H1 (cell line): ENCODE data around the gene DYSF. TPM values are rescaled to one million over a fixed set of nuclear protein-coding genes. Genes with fewer than 3 reads are reported as not detected.
A peak's percentile ranks its signal among the peaks of the same experiment; 100 is the strongest.

Experiments
- CTCF ChIA-PET: fragments of 300-600 bp; sonication (Branson Sonifier 250); formaldehyde crosslinking; loops from one replicate; lab custom pipeline; 2021; ENCODE audit not compliant: partially characterized antibody; lab: Charles Lee
- POLR2A ChIA-PET: fragments of 300-600 bp; sonication (Branson Sonifier 250); formaldehyde crosslinking; loops from one replicate; lab custom pipeline; 2021; ENCODE audit warnings: inconsistent platforms; ENCODE audit not compliant: partially characterized antibody; lab: Charles Lee
- DNase-seq, 2 experiments: peaks; one replicate each; pipeline versions ENCODE4 v3.0.0 to v3.0.0-alpha.2; 2010 to 2022; ENCODE audit warnings: low spot score in 2 of 2, low read depth in 1 of 2, mixed read lengths in 1 of 2
- FAIRE-seq: peaks from 2 replicates; lab custom pipeline; 2011; peaks lifted over from hg19 to GRCh38; lab: Jason Lieb, UNC
- H2AFZ ChIP-seq: 2 replicates; pipeline ENCODE4 v1.8.1; 2012; ENCODE audit warnings: low read length, inconsistent platforms
- H2AK5ac ChIP-seq: 2 replicates; pipeline ENCODE4 v1.6.1; 2013; ENCODE audit warnings: low read depth, low read length
- H2BK120ac ChIP-seq: replicated peaks from 2 replicates; pipeline ENCODE3; 2013; ENCODE audit warnings: low read depth, low read length, inconsistent platforms
- H2BK12ac ChIP-seq: 2 replicates; pipeline ENCODE4 v1.6.1; 2013; ENCODE audit warnings: low read depth, low read length
- H2BK15ac ChIP-seq: 2 replicates; pipeline ENCODE4 v1.6.1; 2013; ENCODE audit warnings: low read length
- H2BK20ac ChIP-seq: 2 replicates; pipeline ENCODE4 v1.6.1; 2013; ENCODE audit warnings: low read length
- H2BK5ac ChIP-seq: 2 replicates; pipeline ENCODE4 v1.6.1; 2013; ENCODE audit warnings: low read depth, low read length
- H3K14ac ChIP-seq: 2 replicates; pipeline ENCODE4 v1.6.1; 2013; ENCODE audit warnings: inconsistent platforms; ENCODE audit not compliant: insufficient read length
- H3K18ac ChIP-seq: 2 replicates; pipeline ENCODE4 v1.6.1; 2013; ENCODE audit warnings: low read length; ENCODE audit errors: extremely low read depth
- H3K23ac ChIP-seq: 2 replicates; pipeline ENCODE4 v1.6.1; 2013; ENCODE audit warnings: inconsistent platforms; ENCODE audit not compliant: insufficient read length
- H3K23me2 ChIP-seq: 2 replicates; pipeline ENCODE4 v1.6.1; 2013; ENCODE audit warnings: low read depth, low read length
- H3K27ac ChIP-seq: 2 replicates; pipeline ENCODE4 v1.6.1; 2011; ENCODE audit warnings: low read depth, low read length, inconsistent platforms
- H3K27me3 ChIP-seq, 4 experiments: replicated peaks in 1 of 4; 1 replicate in 1 of 4; 2 replicates in 3 of 4; pipeline versions ENCODE4 v1.6.1 to v1.8.1; 2011 to 2013; ENCODE audit warnings: low read length in 3 of 4, mild to moderate bottlenecking in 3 of 4, inconsistent platforms in 2 of 4, mixed read lengths in 2 of 4, moderate library complexity in 1 of 4; ENCODE audit not compliant: control insufficient read depth in 3 of 4, insufficient read depth in 3 of 4; ENCODE audit errors: extremely low read depth in 1 of 4
- H3K36me3 ChIP-seq, 4 experiments: 2 replicates each; pipeline versions ENCODE4 v1.6.1 to v1.8.1; 2011 to 2013; ENCODE audit warnings: mild to moderate bottlenecking in 4 of 4, low read length in 3 of 4, moderate library complexity in 2 of 4, control low read depth in 1 of 4, inconsistent platforms in 1 of 4; ENCODE audit not compliant: insufficient read depth in 4 of 4, control insufficient read depth in 2 of 4
- H3K4ac ChIP-seq: replicated peaks from 2 replicates; pipeline ENCODE3; 2013; ENCODE audit warnings: low read length, low read depth, mixed read lengths, inconsistent platforms; ENCODE audit not compliant: insufficient read length
- H3K4me1 ChIP-seq, 4 experiments: replicated peaks in 1 of 4; 1 replicate in 1 of 4; 2 replicates in 3 of 4; pipeline versions ENCODE4 v1.6.1 to v1.8.1; 2011 to 2013; ENCODE audit warnings: low read length in 3 of 4, inconsistent platforms in 2 of 4, mixed read lengths in 1 of 4; ENCODE audit not compliant: insufficient read depth in 4 of 4, control insufficient read depth in 3 of 4
- H3K4me2 ChIP-seq, 2 experiments: 2 replicates each; pipeline versions ENCODE4 v1.6.1 to v1.8.1; 2011 to 2013; ENCODE audit warnings: low read depth in 2 of 2, low read length in 2 of 2, control low read depth in 1 of 2, inconsistent platforms in 1 of 2, mild to moderate bottlenecking in 1 of 2; ENCODE audit not compliant: insufficient read depth in 1 of 2
- H3K4me3 ChIP-seq, 4 experiments: fragments of 200-600, 300-600 bp in 1 of 4; sonication (generic), shearing (Covaris generic), sonication (Bioruptor Twin) in 1 of 4; 2 replicates each; pipeline versions ENCODE4 v1.5.1 to v1.8.1; 2011 to 2016; ENCODE audit warnings: low read length in 4 of 4, low read depth in 3 of 4, control low read depth in 2 of 4, inconsistent platforms in 2 of 4, mild to moderate bottlenecking in 2 of 4, mixed read lengths in 1 of 4, moderate library complexity in 1 of 4; ENCODE audit not compliant: insufficient read depth in 2 of 4; ENCODE audit errors: extremely low read depth in 1 of 4
- H3K56ac ChIP-seq: replicated peaks from 2 replicates; pipeline ENCODE3; 2013; ENCODE audit warnings: low read depth, mild to moderate bottlenecking, mixed read lengths, low read length, inconsistent platforms; ENCODE audit not compliant: insufficient read length
- H3K79me1 ChIP-seq: 2 replicates; pipeline ENCODE4 v1.6.1; 2013; ENCODE audit warnings: low read depth, low read length, control low read depth
- H3K79me2 ChIP-seq, 2 experiments: 2 replicates each; pipeline versions ENCODE4 v1.6.1 to v1.8.1; 2012 to 2013; ENCODE audit warnings: low read length in 2 of 2, mild to moderate bottlenecking in 2 of 2, inconsistent platforms in 1 of 2; ENCODE audit not compliant: insufficient read depth in 2 of 2, control insufficient read depth in 1 of 2
- H3K9ac ChIP-seq, 4 experiments: replicated peaks in 1 of 4; 1 replicate in 1 of 4; 2 replicates in 3 of 4; pipeline versions ENCODE4 v1.6.1 to v1.8.1; 2011 to 2013; ENCODE audit warnings: low read depth in 3 of 4, low read length in 3 of 4, control low read depth in 2 of 4, mild to moderate bottlenecking in 2 of 4, moderate library complexity in 2 of 4, inconsistent platforms in 1 of 4; ENCODE audit errors: extremely low read depth in 1 of 4
- H3K9me3 ChIP-seq, 2 experiments: 2 replicates each; pipeline versions ENCODE4 v1.6.1 to v1.8.1; 2012 to 2013; ENCODE audit warnings: mild to moderate bottlenecking in 2 of 2, moderate library complexity in 2 of 2, control low read depth in 1 of 2, inconsistent platforms in 1 of 2, low read depth in 1 of 2, low read length in 1 of 2, mixed read lengths in 1 of 2; ENCODE audit not compliant: insufficient read depth in 2 of 2
- H4K20me1 ChIP-seq, 2 experiments: replicated peaks in 1 of 2; 2 replicates each; pipeline versions ENCODE3 to v1.8.1; 2011 to 2013; ENCODE audit warnings: inconsistent platforms in 2 of 2, low read length in 2 of 2, mild to moderate bottlenecking in 1 of 2; ENCODE audit not compliant: insufficient read depth in 2 of 2, control insufficient read depth in 1 of 2
- H4K5ac ChIP-seq: 2 replicates; pipeline ENCODE4 v1.6.1; 2013; ENCODE audit warnings: low read length, low read depth, mixed read lengths, inconsistent platforms; ENCODE audit not compliant: insufficient read length
- H4K8ac ChIP-seq: 2 replicates; pipeline ENCODE4 v1.8.0; 2013; ENCODE audit warnings: mild to moderate bottlenecking, moderate library complexity, low read length, inconsistent platforms; ENCODE audit not compliant: insufficient read depth; ENCODE audit errors: extremely low read depth
- H4K91ac ChIP-seq: replicated peaks from 2 replicates; pipeline ENCODE3; 2013; ENCODE audit warnings: low read length, mixed read lengths, inconsistent platforms; ENCODE audit not compliant: insufficient read length
- CBX5 ChIP-seq: fragments of 300-800, 300-1000 bp; sonication (generic); IDR thresholded peaks from 2 replicates; pipeline ENCODE4 v1.7.1; 2016; ENCODE audit warnings: antibody characterized with exemption, low read length, low read depth
- CHD1 ChIP-seq: IDR thresholded peaks from 2 replicates; pipeline ENCODE4 v1.6.1; 2012; ENCODE audit warnings: low read depth, low read length, improper control_type of control experiment
- CREB1 ChIP-seq: IDR thresholded peaks from 2 replicates; pipeline ENCODE4 v1.6.1; 2012; ENCODE audit warnings: inconsistent platforms
- EZH2 ChIP-seq: fragments of 200-600 bp; sonication (generic); IDR thresholded peaks from 2 replicates; pipeline ENCODE4 v1.7.1; 2012; ENCODE audit warnings: low read depth, mild to moderate bottlenecking, moderate library complexity, low read length, inconsistent platforms; ENCODE audit not compliant: severe bottlenecking
- KDM4A ChIP-seq: IDR thresholded peaks from one replicate; pipeline ENCODE4 v1.7.1; 2012; ENCODE audit warnings: low read depth, mild to moderate bottlenecking, moderate library complexity, low read length, inconsistent platforms; ENCODE audit not compliant: severe bottlenecking
- KDM5A ChIP-seq: fragments of 200-600 bp; IDR thresholded peaks from 2 replicates; pipeline ENCODE4 v1.7.1; 2012; ENCODE audit warnings: mild to moderate bottlenecking, low read length, inconsistent platforms, mixed read lengths
- NRF1 ChIP-seq: IDR thresholded peaks from 2 replicates; pipeline ENCODE4 v1.6.1; 2011; ENCODE audit warnings: mild to moderate bottlenecking, low read depth, low read length, improper control_type of control experiment
- POLR2A ChIP-seq, 2 experiments: IDR thresholded peaks; 1 replicate in 1 of 2; 2 replicates in 1 of 2; pipeline ENCODE4 v1.6.1; 2011; ENCODE audit warnings: low read depth in 2 of 2, low read length in 2 of 2, mild to moderate bottlenecking in 2 of 2; ENCODE audit errors: control extremely low read depth in 1 of 2
- POLR2AphosphoS5 ChIP-seq: IDR thresholded peaks from 2 replicates; pipeline ENCODE4 v1.6.1; 2011; ENCODE audit warnings: low read depth, low read length
- RAD21 ChIP-seq, 2 experiments: IDR thresholded peaks in 1 of 2; conservative IDR thresholded peaks in 1 of 2; 2 replicates each; pipeline ENCODE4 v1.6.1; 2011; ENCODE audit warnings: low read depth in 2 of 2, low read length in 2 of 2, improper control_type of control experiment in 1 of 2, inconsistent platforms in 1 of 2, mild to moderate bottlenecking in 1 of 2, moderate library complexity in 1 of 2
- RFX5 ChIP-seq: IDR thresholded peaks from 2 replicates; pipeline ENCODE4 v1.6.1; 2011; ENCODE audit warnings: low read depth, low read length, improper control_type of control experiment, borderline replicate concordance
- SAP30 ChIP-seq: fragments of 300-600 bp; sonication (generic); IDR thresholded peaks from 2 replicates; pipeline ENCODE4 v1.7.1; 2012; ENCODE audit warnings: low read length, moderate library complexity, mild to moderate bottlenecking, inconsistent platforms; ENCODE audit not compliant: insufficient read depth, insufficient replicate concordance
- SIRT6 ChIP-seq: IDR thresholded peaks from one replicate; pipeline ENCODE4 v1.7.1; 2012; ENCODE audit warnings: low read length, inconsistent platforms
- SUZ12 ChIP-seq: fragments of 200-600 bp; sonication (generic); IDR thresholded peaks from 2 replicates; pipeline ENCODE4 v1.6.1; 2012; ENCODE audit warnings: mild to moderate bottlenecking, inconsistent platforms, low read length, moderate library complexity, mixed read lengths
- WGBS, 2 experiments: shearing (Covaris generic) in 1 of 2; methylation state at CpG; one replicate each; pipeline versions ENCODE4 v1.1.6 to v1.1.7; 2013 to 2015; ENCODE audit warnings: low lambda C conversion rate in 2 of 2, mixed read lengths in 2 of 2, inconsistent platforms in 1 of 2, low coverage in 1 of 2, missing lambda C conversion rate in 1 of 2; ENCODE audit not compliant: insufficient replicate concordance in 2 of 2, insufficient coverage in 1 of 2, insufficient read length in 1 of 2; ENCODE audit errors: extremely low coverage in 1 of 2, missing lambda C conversion rate in 1 of 2; 5-methylcytosine and 5-hydroxymethylcytosine counted together
- polyA plus RNA-seq, 7 experiments: library from polyadenylated mRNA; depleted of rRNA in 3 of 7; stranded (reverse) in 5 of 7; unstranded in 2 of 7; fragments of >200 nt in 5 of 7; fragments of 200-250 nt in 2 of 7; gene quantifications; 1 replicate in 5 of 7; 2 replicates in 1 of 7; 4 replicates in 1 of 7; pipeline versions ENCODE4 v1.2.1 to v1.2.3, GENCODE V29; 2011 to 2013; ENCODE audit warnings: missing spikeins in 2 of 7, mixed read lengths in 2 of 7
- total RNA-seq: library from RNA; stranded (reverse); fragmentation: NEBNext Ultra II Directional; extraction: Animal tissue kit (Norgen Biotek cat#: 25700); gene quantifications from 2 replicates; pipeline ENCODE4 v1.2.1, GENCODE V29; 2021

Gene DYSF
- total and polyA plus RNA-seq, 2 of the 8 experiments (the other 6 are each of a cell fraction or from before 2014, with no cell fraction given), result 5.8 to 7.1 TPM

DNA sequence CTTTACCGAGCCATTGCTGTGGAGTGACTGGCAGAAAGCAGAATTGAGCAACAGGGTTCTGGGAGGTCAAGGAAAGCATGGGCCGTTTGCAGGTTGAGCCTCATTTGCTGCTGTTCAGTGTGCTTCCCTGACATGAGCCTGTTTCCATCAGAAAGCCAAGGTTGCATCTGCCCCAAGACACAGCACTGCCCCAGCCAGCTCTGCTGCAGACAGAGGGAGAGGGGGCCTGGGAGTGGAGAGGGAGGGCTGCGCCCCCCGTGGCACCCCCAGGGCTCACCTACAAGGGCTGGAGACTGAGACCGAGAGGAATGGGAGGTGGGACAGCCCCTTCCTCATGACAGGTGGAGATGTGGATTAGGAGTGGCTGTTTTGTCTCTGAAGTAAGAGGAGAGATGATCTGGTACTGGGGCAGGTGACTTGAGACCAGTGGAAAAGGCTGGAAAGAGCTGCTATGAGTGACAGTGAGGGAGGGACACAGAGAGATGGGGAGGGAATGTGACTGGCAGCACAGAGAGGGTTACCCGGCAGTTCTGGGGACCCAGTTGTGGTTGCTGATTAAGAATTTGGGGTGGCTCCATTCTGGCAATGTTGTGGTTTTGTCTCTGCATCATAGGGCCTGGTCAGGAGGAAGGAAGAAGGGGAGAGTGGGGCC, 218.0 kb downstream of the DYSF start:
- H2BK5ac ChIP-seq, result no peak overlapping the region
- no peak overlapping the region for H3K4ac ChIP-seq
- H3K4me1 ChIP-seq, result no peaks in the 10 kb centered on the region; a peak in 1 of 7 replicates
- H2AK5ac ChIP-seq, result no peak overlapping the region
- no peaks in the 10 kb centered on the region for H3K79me1 ChIP-seq
- no peak overlapping the region for H3K23ac ChIP-seq
- no peak overlapping the region for H3K4me3 ChIP-seq
- no peak overlapping the region for H4K5ac ChIP-seq
- no peak overlapping the region for H2BK20ac ChIP-seq
- no peak overlapping the region for H2AFZ ChIP-seq
- H3K4me2 ChIP-seq, result no peak overlapping the region
- ChIA-PET POLR2A (interaction anchor here (0.6 kb wide), 1 partner anchor 294 kb away, joined by 3 read pairs; no protein-coding TSS in a partner anchor), CTCF (interaction anchor here (1.4 to 10.2 kb wide), 5 partner anchors 10 to 131 kb away, joined by 3 to 97 read pairs (median 9); no protein-coding TSS in a partner anchor)
- peak in 1 of 2 experiments; percentile 35 for DNase-seq
- no peak overlapping the region for H3K9ac ChIP-seq
- H3K23me2 ChIP-seq, result no peaks in the 10 kb centered on the region
- 81% methylated on average over 4 of the region's 6 CpGs; no CpG with 5 or more reads in 1 of the 2 experiments for WGBS, 2 experiments
- no peak overlapping the region for H3K56ac ChIP-seq
- no peak overlapping the region for H3K18ac ChIP-seq
- no peak overlapping the region for H2BK15ac ChIP-seq
- no peak overlapping the region for H4K91ac ChIP-seq
- H3K27ac ChIP-seq, result no peak overlapping the region
- no peak overlapping the region for H2BK12ac ChIP-seq
- no peaks in the 10 kb centered on the region for H3K27me3 ChIP-seq
- no peaks in the 10 kb centered on the region for H4K20me1 ChIP-seq
- no peaks in the 10 kb centered on the region for H3K9me3 ChIP-seq
- no peaks in the 10 kb centered on the region for H3K79me2 ChIP-seq
- H2BK120ac ChIP-seq, result no peak overlapping the region
- no peak overlapping the region for H3K14ac ChIP-seq
- H4K8ac ChIP-seq, result no peak overlapping the region
- FAIRE-seq, result no peak
- no peaks in the 10 kb centered on the region for H3K36me3 ChIP-seq
- TF ChIP-seq NRF1 (no peak), POLR2A (IDR thresholded peaks at IDR 0.05; ENCODE audit: control extremely low read depth in 1 of 2, low read depth in 2 of 2, low read length in 2 of 2) (no peak), CHD1 (no peak), KDM5A (no peak), RAD21 (IDR thresholded peaks at IDR 0.05 in 1 of 2, conservative IDR thresholded peaks at IDR 0.05 in 1 of 2; ENCODE audit: low read depth in 2 of 2, low read length in 2 of 2) (no peak), CREB1 (no peak), POLR2AphosphoS5 (no peak), SIRT6 (no peak), KDM4A (no peak), SAP30 (no peak), CBX5 (no peak), EZH2 (no peak), RFX5 (no peak), SUZ12 (no peak)
